GOT3 (cell line): ENCODE measurements around the gene AKAP6.
A peak's percentile ranks its signal among the peaks of the same experiment; 100 is the strongest.

Source experiments
- DNase-seq: peaks from one replicate; lab custom pipeline; 2025; ENCODE audit warnings: mixed read lengths; lab: John Stamatoyannopoulos, UW

Gene AKAP6

GRCh38 chr14:32623300-32624093 lies 294.4 kb downstream of the AKAP6 start:
- DNase-seq, result no peak

- DNase-seq, result no peak
These were observed 296.1 kb downstream of the AKAP6 start for GRCh38 chr14:32625211-32625610.

GRCh38 chr14:32627545-32628298 lies 298.6 kb downstream of the AKAP6 start:
- no peak for DNase-seq

- no peak for DNase-seq
These were observed 300.1 kb downstream of the AKAP6 start for GRCh38 chr14:32629236-32629635.

- DNase-seq, result no peak
These were observed 301.6 kb downstream of the AKAP6 start for GRCh38 chr14:32630701-32631100.

GRCh38 chr14:32633224-32633859 lies 304.2 kb downstream of the AKAP6 start:
- no peak for DNase-seq

GRCh38 chr14:32633930-32634329 lies 304.8 kb downstream of the AKAP6 start:
- no peak for DNase-seq

- no peak for DNase-seq
These were observed 306.1 kb downstream of the AKAP6 start for GRCh38 chr14:32635061-32635719.

GRCh38 chr14:32637582-32637981 lies 308.5 kb downstream of the AKAP6 start:
- DNase-seq, result no peak

- DNase-seq, result no peak
These were observed 310.1 kb downstream of the AKAP6 start for GRCh38 chr14:32639208-32639607.

GRCh38 chr14:32645551-32645950 lies 316.5 kb downstream of the AKAP6 start:
- no peak for DNase-seq

- no peak for DNase-seq
These were observed 319.3 kb downstream of the AKAP6 start for GRCh38 chr14:32648434-32648833.

- no peak for DNase-seq
These were observed 320.9 kb downstream of the AKAP6 start for GRCh38 chr14:32650030-32650429.

GRCh38 chr14:32650665-32651064 lies 321.6 kb downstream of the AKAP6 start:
- DNase-seq, result no peak

- no peak for DNase-seq
These were observed 325.0 kb downstream of the AKAP6 start for GRCh38 chr14:32654106-32654505.

GRCh38 chr14:32656601-32657000 lies 327.5 kb downstream of the AKAP6 start:
- DNase-seq, result no peak

GRCh38 chr14:32657081-32657480 lies 328.0 kb downstream of the AKAP6 start:
- DNase-seq, result peak; percentile 0

GRCh38 chr14:32661216-32661615 lies 332.1 kb downstream of the AKAP6 start:
- no peak for DNase-seq

GRCh38 chr14:32662211-32662610 lies 333.1 kb downstream of the AKAP6 start:
- no peak for DNase-seq

- no peak for DNase-seq
These were observed 337.2 kb downstream of the AKAP6 start for GRCh38 chr14:32666308-32666707.

GRCh38 chr14:32667287-32667686 lies 338.2 kb downstream of the AKAP6 start:
- DNase-seq, result no peak

- DNase-seq, result no peak
These were observed 338.7 kb downstream of the AKAP6 start for GRCh38 chr14:32667791-32668190.
